Measurements from ENCODE around the gene CPLX1. TPM values are rescaled to one million over a fixed set of nuclear protein-coding genes. Genes with fewer than 3 reads are reported as not detected.

CPLX1 gene
- total RNA-seq, 1 experiment from 2014 or later: 3.9 TPM

- peak overlapping the region; percentile 69 for H3K4me2 ChIP-seq
These were observed 612 bp downstream of the CPLX1 start for GRCh38 chr4:825063-825970.

GRCh38 chr4:824461-825062, 1.4 kb downstream of the CPLX1 start:
- intact Hi-C loops (cut with micrococcal nuclease; ENCODE audit: unreplicated experiment): no loop called here
- H3K27me3 ChIP-seq (ENCODE audit: insufficient read depth, low read depth): no peaks in the 10 kb centered on the region
- no peak for TF ChIP-seq CTCF (conservative IDR thresholded peaks at IDR 0.05)
- TF ChIP-seq EZH2 (IDR thresholded peaks at IDR 0.05; ENCODE audit: low read depth): no peak

More at GRCh38 chr4:825063-825970, 612 bp downstream of the CPLX1 start:
- H3K79me2 ChIP-seq (ENCODE audit: low read depth): no peaks in the 10 kb centered on the region
- no peaks in the 10 kb centered on the region for H3K27me3 ChIP-seq (ENCODE audit: insufficient read depth, low read depth)
- H4K20me1 ChIP-seq (ENCODE audit: insufficient read depth): no peaks in the 10 kb centered on the region; the same call in 1 of the 2 replicates
- H3K4me3 ChIP-seq: peak overlapping the region; percentile 54; the same call in 1 of the 2 replicates
- H3K9me2 ChIP-seq (ENCODE audit: insufficient read depth): no peaks in the 10 kb centered on the region
- CTCF ChIA-PET: no interaction called here
- peaks cover 23% of the 10 kb centered on the region; the same call in 1 of the 2 replicates for H3F3A ChIP-seq (ENCODE audit: insufficient read depth, low read depth)
- POLR2A ChIA-PET (ENCODE audit: unreplicated experiment): no interaction called here
- no peak overlapping the region for H3K27ac ChIP-seq
- no peak overlapping the region for H2AFZ ChIP-seq
- H3K9me3 ChIP-seq (ENCODE audit: insufficient read depth, low read depth): no peaks in the 10 kb centered on the region
- DNase-seq: no peak
- intact Hi-C loops (cut with micrococcal nuclease; ENCODE audit: unreplicated experiment): no loop called here
- BruUV-seq (replicated peaks): no TSS peak
- no peaks in the 10 kb centered on the region for H3K36me3 ChIP-seq (ENCODE audit: low read depth)
- no peaks in the 10 kb centered on the region for H3K4me1 ChIP-seq (replicated peaks; ENCODE audit: insufficient read depth)
- TF ChIP-seq CTCF (conservative IDR thresholded peaks at IDR 0.05) (no peak), EZH2 (IDR thresholded peaks at IDR 0.05; ENCODE audit: low read depth) (no peak)

GRCh38 chr4:823761-824460, 2.0 kb downstream of the CPLX1 start:
- Histone ChIP-seq H3K27ac (no peak overlapping the region), H2AFZ (no peak overlapping the region), H3K79me2 (ENCODE audit: low read depth) (no peaks in the 10 kb centered on the region), H3K4me3 (no peak overlapping the region), H3K36me3 (ENCODE audit: low read depth) (no peaks in the 10 kb centered on the region), H3F3A (ENCODE audit: insufficient read depth, low read depth) (peaks cover 23% of the 10 kb centered on the region; the same call in 1 of the 2 replicates), H3K9me3 (ENCODE audit: insufficient read depth, low read depth) (no peaks in the 10 kb centered on the region), H4K20me1 (ENCODE audit: insufficient read depth) (no peaks in the 10 kb centered on the region; the same call in 1 of the 2 replicates), H3K27me3 (ENCODE audit: insufficient read depth, low read depth) (no peaks in the 10 kb centered on the region), H3K4me2 (no peak overlapping the region), H3K4me1 (replicated peaks; ENCODE audit: insufficient read depth) (no peaks in the 10 kb centered on the region), H3K9me2 (ENCODE audit: insufficient read depth) (no peaks in the 10 kb centered on the region)
- CTCF ChIA-PET: no interaction called here
- POLR2A ChIA-PET (ENCODE audit: unreplicated experiment): no interaction called here
- intact Hi-C loops (cut with micrococcal nuclease; ENCODE audit: unreplicated experiment): no loop called here
- DNase-seq: no peak
- TF ChIP-seq EZH2 (IDR thresholded peaks at IDR 0.05; ENCODE audit: low read depth): no peak
- TF ChIP-seq CTCF (conservative IDR thresholded peaks at IDR 0.05): no peak
- BruUV-seq (replicated peaks): no TSS peak

More at GRCh38 chr4:824461-825062, 1.4 kb downstream of the CPLX1 start:
- ChIA-PET POLR2A (ENCODE audit: unreplicated experiment) (no interaction called here), CTCF (no interaction called here)
- Histone ChIP-seq H3K4me1 (replicated peaks; ENCODE audit: insufficient read depth) (no peaks in the 10 kb centered on the region), H3K79me2 (ENCODE audit: low read depth) (no peaks in the 10 kb centered on the region), H3K9me3 (ENCODE audit: insufficient read depth, low read depth) (no peaks in the 10 kb centered on the region), H3K27ac (no peak overlapping the region), H4K20me1 (ENCODE audit: insufficient read depth) (no peaks in the 10 kb centered on the region; the same call in 1 of the 2 replicates), H3K4me2 (no peak overlapping the region; the same call in 1 of the 2 replicates), H3K4me3 (no peak overlapping the region), H3K36me3 (ENCODE audit: low read depth) (no peaks in the 10 kb centered on the region), H3F3A (ENCODE audit: insufficient read depth, low read depth) (peaks cover 23% of the 10 kb centered on the region; the same call in 1 of the 2 replicates), H3K9me2 (ENCODE audit: insufficient read depth) (no peaks in the 10 kb centered on the region), H2AFZ (no peak overlapping the region)
- no TSS peak for BruUV-seq (replicated peaks)
- no peak for DNase-seq

Data from PC-9 (cell line).